Measurements from ENCODE around the gene SPTBN4.
"Not testable (repeated sequence)": the region's sequence is repeated elsewhere in the genome, so short reads cannot be mapped to it uniquely, and the experiment has no call there.

Gene SPTBN4

GRCh38 chr19:40442328-40443130, 24.3 kb upstream of the SPTBN4 start:
- no peak for DNase-seq

- peak; percentile 99 for DNase-seq
These were observed 23.4 kb upstream of the SPTBN4 start for GRCh38 chr19:40443131-40443999.

DNA sequence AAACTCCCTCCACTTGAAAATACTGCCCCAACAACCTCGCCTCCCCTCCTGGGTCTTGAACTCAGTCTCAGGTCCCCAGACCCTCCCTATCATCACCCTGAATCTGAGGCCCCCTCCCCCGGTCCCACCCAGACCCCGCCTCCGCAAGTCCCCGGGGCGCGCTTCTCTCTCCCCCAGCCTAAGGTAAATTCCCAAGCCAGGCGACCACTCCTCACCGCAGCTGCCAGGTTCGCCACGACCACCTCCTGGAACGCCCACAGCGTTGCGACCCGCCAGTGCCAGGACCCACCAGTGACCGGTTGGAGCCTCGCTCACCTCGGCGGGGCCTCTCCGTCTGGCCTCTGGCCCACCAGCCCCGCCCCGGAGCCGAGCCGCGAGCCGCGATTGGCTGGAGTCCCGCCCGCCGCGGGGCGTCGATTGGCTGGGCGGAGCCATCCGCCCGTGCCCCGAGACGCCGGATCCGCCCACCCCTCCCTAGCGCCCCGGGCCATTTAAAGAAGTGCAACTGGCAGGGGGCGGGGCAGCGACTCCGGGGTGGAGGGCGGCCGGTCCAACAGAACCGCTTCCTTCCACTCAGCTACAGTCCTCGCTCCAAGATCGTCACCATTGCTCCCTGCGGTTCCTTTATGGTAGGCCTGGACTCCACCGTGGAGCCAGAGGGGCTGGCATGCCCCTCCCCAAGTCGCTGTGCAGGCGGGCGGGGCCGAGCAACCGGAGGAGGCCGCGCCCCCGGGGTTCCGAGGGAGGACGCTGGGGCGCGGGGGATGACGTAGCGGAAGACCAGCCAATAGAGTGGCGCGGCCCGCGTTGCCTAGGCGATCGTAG, 22.6 kb upstream of the SPTBN4 start, which contains the start of gene SERTAD3:
Gene SERTAD3, minus strand, starts transcription at position 336 of the 825 bp plus-strand sequence. CDS start 2,255 bp downstream, outside the sequence.
- DNase-seq, result peak; percentile 90

- DNase-seq, result no peak
These were observed 21.9 kb upstream of the SPTBN4 start for GRCh38 chr19:40444825-40445312.

DNA sequence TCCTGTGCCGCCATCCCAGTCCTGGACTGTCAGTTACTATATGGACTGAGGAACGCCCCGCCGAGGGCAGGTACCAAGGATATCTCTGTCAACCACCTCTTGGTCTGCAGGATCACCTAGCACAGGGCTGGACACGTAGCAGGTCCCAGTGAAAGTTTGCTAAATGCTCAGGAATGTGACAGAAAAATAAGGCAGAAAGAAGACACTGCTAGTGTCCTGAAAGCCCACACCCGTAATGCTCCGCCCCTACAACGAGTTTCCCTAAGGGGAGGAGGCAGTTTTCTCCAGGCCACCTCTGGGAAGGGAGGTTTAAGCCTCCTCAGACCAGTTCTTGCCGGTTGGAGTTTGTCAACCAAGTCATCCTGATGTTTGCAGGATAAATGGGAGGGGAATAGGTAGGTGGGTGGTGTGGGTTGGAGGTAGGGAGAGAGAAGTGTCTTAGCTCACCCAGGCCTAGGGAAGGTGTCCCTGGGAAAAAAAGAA, 21.0 kb upstream of the SPTBN4 start:
- DNase-seq, result no peak

GRCh38 chr19:40446263-40446784, 20.5 kb upstream of the SPTBN4 start:
- DNase-seq, result no peak

GRCh38 chr19:40449506-40449905, 17.3 kb upstream of the SPTBN4 start:
- DNase-seq, result no peak

DNA sequence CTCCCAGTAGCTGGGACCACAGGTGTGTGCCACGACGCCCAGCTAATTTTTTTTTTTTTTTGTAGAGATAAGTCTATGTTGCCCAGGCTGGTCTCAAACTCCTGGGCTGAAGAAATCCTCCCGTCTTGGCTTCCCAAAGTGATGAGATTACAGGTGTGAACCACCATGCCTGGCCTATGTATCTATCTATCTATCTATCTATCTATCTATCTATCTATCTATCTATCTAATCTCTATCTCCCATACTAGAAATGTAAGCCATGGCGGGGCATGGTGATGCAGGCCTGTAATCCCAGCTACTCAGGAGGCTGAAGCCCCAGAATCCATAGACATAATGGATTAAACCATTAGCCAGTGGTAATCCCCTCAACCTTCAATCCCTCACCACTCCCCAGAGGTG, 16.1 kb upstream of the SPTBN4 start:
- no peak for DNase-seq

DNA sequence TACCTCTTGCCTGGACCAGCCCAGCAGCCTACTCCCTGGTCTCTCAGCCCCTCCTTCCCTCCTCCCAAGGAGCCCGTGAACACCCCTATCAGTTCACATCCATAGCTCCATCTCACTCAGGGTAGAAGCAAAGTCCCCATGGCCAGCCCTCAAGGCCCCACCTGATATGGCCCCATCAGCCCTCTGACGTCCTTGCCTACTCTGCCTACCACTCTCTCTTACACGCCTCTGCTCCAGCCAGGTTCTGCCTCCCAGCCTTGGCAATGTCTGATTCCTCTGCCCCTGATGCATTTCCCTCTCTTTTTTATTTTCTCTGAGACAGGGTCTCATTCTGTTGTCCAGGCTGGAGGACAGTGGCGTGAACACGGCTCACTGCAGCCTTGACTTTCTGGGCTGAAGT, 14.8 kb upstream of the SPTBN4 start:
- no peak for DNase-seq

- DNase-seq, result no peak
These were observed 13.6 kb upstream of the SPTBN4 start for GRCh38 chr19:40453151-40453735.

DNA sequence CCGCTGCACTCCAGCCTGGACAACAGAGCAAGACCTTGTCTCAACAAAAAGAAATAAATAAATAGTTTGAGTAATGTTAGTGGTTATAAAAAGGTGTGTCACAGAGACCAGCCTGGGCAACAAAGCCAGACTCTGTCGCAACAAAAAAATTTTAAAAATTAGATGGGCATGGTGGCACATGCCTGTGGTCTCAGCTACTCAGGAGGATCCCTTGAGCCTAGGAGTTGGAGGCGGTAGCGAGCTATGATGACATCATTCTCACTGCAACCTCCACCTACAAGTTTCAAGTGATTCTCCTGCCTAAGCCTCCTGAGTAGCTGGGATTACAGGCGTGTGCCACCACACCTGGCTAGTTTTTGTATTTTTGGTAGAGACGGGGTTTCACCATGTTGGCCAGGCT, 12.9 kb upstream of the SPTBN4 start:
- not testable (repeated sequence) for DNase-seq

GRCh38 chr19:40457048-40457447, 9.8 kb upstream of the SPTBN4 start:
- no peak for DNase-seq

DNA sequence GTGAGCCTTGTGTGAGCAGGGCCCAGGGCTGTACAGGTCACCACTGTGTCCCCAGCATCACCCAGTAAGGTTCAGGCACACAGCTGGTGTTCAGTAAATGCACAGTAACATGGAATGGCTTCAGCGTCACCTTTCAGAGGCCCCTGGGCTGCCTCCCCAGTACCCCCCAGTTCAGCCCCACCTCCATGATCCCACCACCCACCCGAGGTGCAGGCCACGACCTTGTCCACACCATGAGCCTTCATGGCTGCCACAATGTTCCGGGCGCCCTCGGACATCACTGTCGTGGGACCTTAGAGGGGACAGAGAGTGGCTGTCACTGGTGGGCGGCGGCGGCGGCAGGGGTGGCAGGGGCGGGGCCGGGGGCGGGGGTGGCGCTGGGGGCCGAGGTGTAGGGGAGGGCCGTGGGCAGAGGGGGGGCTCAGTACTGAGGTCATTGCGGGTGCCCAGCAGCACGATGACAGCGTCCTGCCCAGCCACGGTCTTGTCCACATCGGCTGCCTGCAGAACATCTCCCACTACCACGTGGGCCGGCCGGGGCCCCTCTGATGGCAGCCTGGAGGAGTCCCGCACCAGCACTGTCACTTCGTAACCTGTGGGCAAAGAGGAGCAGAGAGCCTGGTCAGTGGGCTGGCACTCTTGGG, 8.7 kb upstream of the SPTBN4 start:
- no peak for DNase-seq

DNA sequence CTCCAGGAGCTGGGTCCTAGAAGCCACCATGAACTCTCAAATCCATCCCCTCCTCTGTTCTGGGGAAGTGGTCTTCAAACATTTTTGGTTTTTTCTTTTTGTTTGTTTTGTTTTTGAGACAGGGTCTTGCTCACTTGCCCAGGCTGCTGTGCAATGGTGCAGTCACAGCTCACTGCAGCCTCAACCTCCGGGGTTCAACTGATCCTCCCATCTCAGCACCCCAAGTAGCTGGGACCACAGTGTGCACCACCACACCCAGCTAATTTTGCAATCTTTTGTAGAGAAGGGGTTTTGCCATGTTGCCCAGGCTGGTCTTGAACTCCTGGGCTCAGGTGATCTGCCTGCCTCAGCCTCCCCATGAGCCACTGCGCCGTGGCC, 8.2 kb upstream of the SPTBN4 start:
- DNase-seq, result no peak

DNA sequence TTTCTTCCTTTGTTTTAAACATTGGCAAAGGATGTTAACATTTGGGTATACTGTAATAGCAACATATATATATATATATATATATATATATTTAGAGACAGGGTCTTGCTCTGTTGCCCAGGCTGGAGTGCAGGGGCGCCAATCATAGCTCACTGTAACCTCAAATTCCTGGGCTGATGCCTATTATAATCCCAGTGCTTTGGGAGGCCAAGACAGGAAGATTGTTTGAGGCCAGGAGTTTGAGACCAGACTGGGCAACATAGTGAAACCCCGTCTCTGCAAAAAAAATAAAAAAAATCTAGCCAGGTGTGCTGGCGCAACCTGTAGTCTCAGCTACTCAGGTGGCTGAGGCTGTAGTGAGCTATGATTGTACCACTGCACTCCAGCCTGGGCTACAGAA, 6.6 kb upstream of the SPTBN4 start:
- DNase-seq, result no peak

GRCh38 chr19:40461669-40462221, 5.1 kb upstream of the SPTBN4 start:
- no peak for DNase-seq

DNA sequence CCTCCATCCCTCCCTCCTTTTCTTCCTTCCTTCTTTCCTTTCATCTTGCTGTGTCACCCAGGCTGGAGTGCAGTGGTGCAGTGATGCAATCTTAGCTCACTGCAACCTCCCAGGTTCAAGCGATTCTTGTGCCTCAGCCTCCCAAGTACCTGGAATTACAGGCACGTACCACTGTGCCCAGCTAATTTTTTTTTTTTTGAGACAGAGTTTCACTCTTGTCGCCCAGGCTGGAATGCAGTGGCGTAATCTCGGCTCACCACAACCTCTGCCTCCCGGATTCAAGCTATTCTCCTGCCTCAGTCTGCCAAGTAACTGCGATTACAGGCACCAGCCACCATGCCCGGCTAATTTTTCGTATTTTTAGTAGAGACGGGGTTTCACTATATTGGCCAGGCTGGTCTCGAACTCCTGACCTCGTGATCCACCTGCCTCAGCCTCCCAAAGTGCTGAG, 3.2 kb upstream of the SPTBN4 start:
- not testable (repeated sequence) for DNase-seq

- DNase-seq, result peak; percentile 62
These were observed 2.5 kb upstream of the SPTBN4 start for GRCh38 chr19:40464059-40465024.

GRCh38 chr19:40465025-40465556, 1.7 kb upstream of the SPTBN4 start:
- no peak for DNase-seq

Measured in DMS153 (cell line).